CD8-positive, alpha-beta memory T cell (primary cell): ENCODE data around the gene KLRD1. TPM values are rescaled to one million over a fixed set of nuclear protein-coding genes. Genes with fewer than 3 reads are reported as not detected.
"Not testable (repeated sequence)": the region's sequence is repeated elsewhere in the genome, so short reads cannot be mapped to it uniquely, and the experiment has no call there.

Experiments
- CTCF ChIA-PET: fragments of 350-600 bp; sonication (Branson Sonifier 250); formaldehyde crosslinking; loops from one replicate; lab custom pipeline; 2021; ENCODE audit warnings: antibody characterized with exemption; lab: Charles Lee
- POLR2A ChIA-PET: fragments of 350-600 bp; sonication (Branson Sonifier 250); formaldehyde crosslinking; loops from one replicate; lab custom pipeline; 2021; ENCODE audit warnings: antibody characterized with exemption; lab: Charles Lee
- DNase-seq, 5 donors: peaks; one replicate each; pipeline versions ENCODE4 v3.0.0 to v3.0.0-alpha.2; 2020 to 2022; ENCODE audit warnings: mixed read lengths in 1 of 5
- H3K27ac ChIP-seq: one replicate; pipeline ENCODE4 v1.7.0; 2013; ENCODE audit warnings: low read depth, mild to moderate bottlenecking, low read length, moderate library complexity
- H3K27me3 ChIP-seq: 2 replicates; pipeline ENCODE4 v1.7.0; 2013; ENCODE audit warnings: low read length, mild to moderate bottlenecking; ENCODE audit not compliant: insufficient read depth, poor library complexity, severe bottlenecking
- H3K36me3 ChIP-seq: 2 replicates; pipeline ENCODE4 v1.7.0; 2013; ENCODE audit warnings: mild to moderate bottlenecking, low read length, moderate library complexity; ENCODE audit not compliant: insufficient read depth
- H3K4me1 ChIP-seq: 2 replicates; pipeline ENCODE4 v1.7.0; 2013; ENCODE audit warnings: mild to moderate bottlenecking, low read length, moderate library complexity; ENCODE audit not compliant: insufficient read depth
- H3K4me3 ChIP-seq: 2 replicates; pipeline ENCODE4 v1.7.0; 2013; ENCODE audit warnings: mild to moderate bottlenecking, low read length
- H3K9me3 ChIP-seq: 2 replicates; pipeline ENCODE4 v1.7.0; 2013; ENCODE audit warnings: mild to moderate bottlenecking, low read length
- H3K27ac Mint-ChIP-seq, 8 donors: one replicate each; pipeline ENCODE4 v1.8.0; 2020 to 2021; ENCODE audit warnings: mixed read lengths in 8 of 8, mild to moderate bottlenecking in 6 of 8, inconsistent platforms in 3 of 8, moderate library complexity in 3 of 8
- H3K27me3 Mint-ChIP-seq, 2 donors: one replicate each; pipeline ENCODE4 v1.8.0; 2020 to 2021; ENCODE audit warnings: mixed read lengths in 2 of 2, mild to moderate bottlenecking in 1 of 2, moderate library complexity in 1 of 2
- H3K36me3 Mint-ChIP-seq, 3 donors: one replicate each; pipeline ENCODE4 v1.8.0; 2020 to 2021; ENCODE audit warnings: mixed read lengths in 3 of 3, inconsistent platforms in 1 of 3, mild to moderate bottlenecking in 1 of 3
- H3K4me1 Mint-ChIP-seq, 3 donors: one replicate each; pipeline ENCODE4 v1.8.0; 2020 to 2021; ENCODE audit warnings: mixed read lengths in 3 of 3, inconsistent platforms in 1 of 3, mild to moderate bottlenecking in 1 of 3
- H3K4me3 Mint-ChIP-seq, 7 donors: one replicate each; pipeline ENCODE4 v1.8.0; 2020 to 2021; ENCODE audit warnings: mixed read lengths in 7 of 7, mild to moderate bottlenecking in 6 of 7, moderate library complexity in 4 of 7, inconsistent platforms in 2 of 7
- H3K9me3 Mint-ChIP-seq, 5 donors: one replicate each; pipeline ENCODE4 v1.8.0; 2020 to 2022; ENCODE audit warnings: mixed read lengths in 5 of 5, mild to moderate bottlenecking in 3 of 5, moderate library complexity in 2 of 5, inconsistent platforms in 1 of 5
- polyA plus RNA-seq: library from polyadenylated mRNA; unstranded; fragments of 300-500 nt; fragmentation: Illumina TruSeq; gene quantifications from one replicate; pipeline ENCODE4 v1.2.3, GENCODE V29; 2021
- total RNA-seq, 2 experiments: library from RNA; stranded (reverse); gene quantifications; one replicate each; pipeline ENCODE4 v1.2.3, GENCODE V29; 2021

KLRD1 gene
- total and polyA plus RNA-seq, 3 experiments from 2014 or later, result 65.4 to 177 (median 70.1) TPM

GRCh38 chr12:10363914-10364814 is 56.5 kb downstream of the KLRD1 start:
- Histone ChIP-seq H3K4me1 (peaks cover 52% of the 10 kb centered on the region), H3K4me3 (peak overlapping the region; percentile 97), H3K36me3 (no peaks in the 10 kb centered on the region), H3K9me3 (no peaks in the 10 kb centered on the region), H3K27me3 (no peaks in the 10 kb centered on the region), H3K27ac (peak overlapping the region; percentile 80)
- no peak overlapping the region for H3K27ac Mint-ChIP-seq
- H3K27me3 Mint-ChIP-seq, result no peaks in the 10 kb centered on the region
- no peak overlapping the region for H3K4me3 Mint-ChIP-seq
- peaks cover 20 to 22% (median 21%) of the 10 kb centered on the region in 3 donors for H3K36me3 Mint-ChIP-seq
- ChIA-PET CTCF (interaction anchor here (0.7 to 3.9 kb wide), 8 partner anchors 22 to 136 kb away, joined by 3 to 24 read pairs (median 4); no protein-coding TSS in a partner anchor), POLR2A (interaction anchor here (0.6 to 1.8 kb wide), 9 partner anchors 10 to 457 kb away, joined by 3 to 8 read pairs (median 3); partner anchors contain the start of gene KLRC4)
- DNase-seq, result peak in 2 of 5 donors; percentile 58
- peaks cover 25 to 35% (median 26%) of the 10 kb centered on the region in 3 donors for H3K4me1 Mint-ChIP-seq
- H3K9me3 Mint-ChIP-seq, result peaks cover 0 to 3% (median 0%) of the 10 kb centered on the region in 5 donors

- peaks cover 58% of the 10 kb centered on the region for H3K4me1 ChIP-seq
- POLR2A ChIA-PET, result interaction anchor here (0.6 to 2.2 kb wide), 14 partner anchors 9 to 753 kb away, joined by 3 to 9 read pairs (median 4); partner anchors contain the start of gene KLRC4
- H3K36me3 Mint-ChIP-seq, result peaks cover 21 to 24% (median 23%) of the 10 kb centered on the region in 3 donors
- H3K4me1 Mint-ChIP-seq, result peaks cover 24 to 35% (median 25%) of the 10 kb centered on the region in 3 donors
- H3K36me3 ChIP-seq, result no peaks in the 10 kb centered on the region
- CTCF ChIA-PET, result interaction anchor here (0.7 to 3.9 kb wide), 18 partner anchors 9 to 212 kb away, joined by 3 to 24 read pairs (median 4); no protein-coding TSS in a partner anchor
- H3K27me3 ChIP-seq, result no peaks in the 10 kb centered on the region
- peak overlapping the region; percentile 97 for H3K4me3 ChIP-seq
- H3K27ac Mint-ChIP-seq, result no peak overlapping the region
- peaks cover 0 to 3% (median 0%) of the 10 kb centered on the region in 5 donors for H3K9me3 Mint-ChIP-seq
- no peak overlapping the region for H3K4me3 Mint-ChIP-seq
- no peaks in the 10 kb centered on the region for H3K27me3 Mint-ChIP-seq
- H3K9me3 ChIP-seq, result no peaks in the 10 kb centered on the region
- H3K27ac ChIP-seq, result peak overlapping the region; percentile 80
- DNase-seq, result peak; percentile 40 to 83 (median 76)
These were observed 57.3 kb downstream of the KLRD1 start for GRCh38 chr12:10364815-10365622.

- Histone ChIP-seq H3K4me3 (peak overlapping the region; percentile 97), H3K27ac (peak overlapping the region; percentile 80), H3K27me3 (no peaks in the 10 kb centered on the region), H3K4me1 (peaks cover 67% of the 10 kb centered on the region), H3K9me3 (no peaks in the 10 kb centered on the region), H3K36me3 (no peaks in the 10 kb centered on the region)
- Mint-ChIP-seq H3K36me3 (peaks cover 21 to 26% (median 26%) of the 10 kb centered on the region in 3 donors), H3K27ac (no peak overlapping the region), H3K4me1 (peaks cover 24 to 35% (median 25%) of the 10 kb centered on the region in 3 donors), H3K27me3 (no peaks in the 10 kb centered on the region), H3K9me3 (peaks cover 0 to 3% (median 0%) of the 10 kb centered on the region in 5 donors), H3K4me3 (no peak overlapping the region)
- ChIA-PET CTCF (interaction anchor here (0.8 to 3.9 kb wide), 24 partner anchors 9 to 248 kb away, joined by 3 to 24 read pairs (median 4); partner anchors contain the start of gene MAGOHB), POLR2A (interaction anchor here (0.6 to 2.2 kb wide), 12 partner anchors 8 to 753 kb away, joined by 3 to 9 read pairs (median 4); partner anchors contain the start of gene GABARAPL1)
- DNase-seq, result no peak
These were observed 58.2 kb downstream of the KLRD1 start for GRCh38 chr12:10365696-10366405.

GRCh38 chr12:10366875-10367274 is 59.2 kb downstream of the KLRD1 start:
- no peaks in the 10 kb centered on the region for H3K27me3 ChIP-seq
- peak overlapping the region in 3 of 8 donors; percentile 36 to 94 (median 67) for H3K27ac Mint-ChIP-seq
- peaks cover 74% of the 10 kb centered on the region for H3K4me1 ChIP-seq
- H3K27me3 Mint-ChIP-seq, result no peaks in the 10 kb centered on the region
- DNase-seq, result peak in 1 of 5 donors; percentile 57
- peaks cover 26 to 38% (median 26%) of the 10 kb centered on the region in 3 donors for H3K4me1 Mint-ChIP-seq
- no peak overlapping the region for H3K4me3 ChIP-seq
- ChIA-PET POLR2A (interaction anchor here (0.6 to 2.2 kb wide), 11 partner anchors 13 to 195 kb away, joined by 3 to 9 read pairs (median 4); partner anchors contain the start of gene GABARAPL1), CTCF (interaction anchor here (0.8 to 3.9 kb wide), 18 partner anchors 11 to 247 kb away, joined by 3 to 24 read pairs (median 4); partner anchors contain the start of gene MAGOHB)
- H3K36me3 ChIP-seq, result peaks cover 5% of the 10 kb centered on the region
- peaks cover 25 to 31% (median 26%) of the 10 kb centered on the region in 3 donors for H3K36me3 Mint-ChIP-seq
- H3K4me3 Mint-ChIP-seq, result peak overlapping the region in 5 of 7 donors; percentile 8 to 57 (median 27)
- H3K27ac ChIP-seq, result no peak overlapping the region
- peaks cover 0 to 3% (median 0%) of the 10 kb centered on the region in 5 donors for H3K9me3 Mint-ChIP-seq
- H3K9me3 ChIP-seq, result no peaks in the 10 kb centered on the region

GRCh38 chr12:10367714-10368113 is 60.0 kb downstream of the KLRD1 start:
- H3K4me1 ChIP-seq, result peaks cover 81% of the 10 kb centered on the region
- peak overlapping the region; percentile 21 to 82 (median 61) for H3K4me3 Mint-ChIP-seq
- not testable (repeated sequence) for H3K9me3 ChIP-seq, H3K27me3 Mint-ChIP-seq, H3K9me3 Mint-ChIP-seq, H3K36me3 ChIP-seq, DNase-seq, H3K27me3 ChIP-seq, H3K27ac ChIP-seq, H3K4me3 ChIP-seq
- peak overlapping the region in 7 of 8 donors; percentile 73 to 97 (median 92) for H3K27ac Mint-ChIP-seq
- H3K36me3 Mint-ChIP-seq, result peaks cover 26 to 34% (median 33%) of the 10 kb centered on the region in 3 donors
- ChIA-PET CTCF (interaction anchor here (1.7 to 3.9 kb wide), 6 partner anchors 19 to 194 kb away, joined by 5 to 24 read pairs (median 15); no protein-coding TSS in a partner anchor), POLR2A (interaction anchor here (0.6 to 1.8 kb wide), 4 partner anchors 12 to 428 kb away, joined by 3 to 8 read pairs (median 6); partner anchors contain the start of gene GABARAPL1)
- H3K4me1 Mint-ChIP-seq, result peaks cover 34 to 47% (median 34%) of the 10 kb centered on the region in 3 donors

- CTCF ChIA-PET, result interaction anchor here (1.8 kb wide), 1 partner anchor 17 kb away, joined by 4 read pairs; no protein-coding TSS in a partner anchor
- POLR2A ChIA-PET, result interaction anchor here (0.6 to 0.8 kb wide), 2 partner anchors 25 to 429 kb away, joined by 3 to 4 read pairs; no protein-coding TSS in a partner anchor
- no peak overlapping the region for H3K27ac ChIP-seq
- no peaks in the 10 kb centered on the region for H3K9me3 ChIP-seq
- H3K36me3 ChIP-seq, result peaks cover 5% of the 10 kb centered on the region
- peaks cover 83% of the 10 kb centered on the region for H3K4me1 ChIP-seq
- H3K27me3 ChIP-seq, result no peaks in the 10 kb centered on the region
- Mint-ChIP-seq H3K27me3 (no peaks in the 10 kb centered on the region), H3K4me1 (peaks cover 42 to 53% (median 42%) of the 10 kb centered on the region in 3 donors), H3K9me3 (peaks cover 0 to 3% (median 0%) of the 10 kb centered on the region in 5 donors), H3K36me3 (peaks cover 26 to 40% (median 38%) of the 10 kb centered on the region in 3 donors), H3K27ac (peak overlapping the region in 7 of 8 donors; percentile 73 to 97 (median 92)), H3K4me3 (peak overlapping the region; percentile 32 to 82 (median 64))
- no peak for DNase-seq
- H3K4me3 ChIP-seq, result no peak overlapping the region
These were observed 60.8 kb downstream of the KLRD1 start for GRCh38 chr12:10368206-10369171.
